HFF-Myc (cell line): ENCODE data around the gene GRM8.
"Not testable (repeated sequence)": the region's sequence is repeated elsewhere in the genome, so short reads cannot be mapped to it uniquely, and the experiment has no call there.

Experiments used
- DNase-seq: peaks from one replicate; pipeline ENCODE4 v3.0.0-alpha.2; 2011; ENCODE audit warnings: low read depth; ENCODE audit errors: extremely low read depth
- H3K4me3 ChIP-seq: replicated peaks from 2 replicates; pipeline ENCODE4 v1.5.1; 2011; ENCODE audit warnings: low read depth, mild to moderate bottlenecking, control low read depth, low read length
- CTCF ChIP-seq: IDR thresholded peaks from 2 replicates; pipeline ENCODE4 v1.5.1; 2012; ENCODE audit warnings: mild to moderate bottlenecking, low read depth, low read length, control low read depth; ENCODE audit errors: missing control alignments

Gene GRM8

GRCh38 chr7:126937171-126937570, 315.6 kb downstream of the GRM8 start:
- no peak overlapping the region for H3K4me3 ChIP-seq
- DNase-seq, result no peak
- no peak for TF ChIP-seq CTCF

GRCh38 chr7:126931581-126931980, 321.2 kb downstream of the GRM8 start:
- DNase-seq, result no peak
- no peak for TF ChIP-seq CTCF
- no peak overlapping the region for H3K4me3 ChIP-seq

GRCh38 chr7:126930166-126930565, 322.6 kb downstream of the GRM8 start:
- TF ChIP-seq CTCF, result no peak
- DNase-seq, result no peak
- H3K4me3 ChIP-seq, result no peak overlapping the region

- DNase-seq, result no peak
- no peak overlapping the region for H3K4me3 ChIP-seq
- no peak for TF ChIP-seq CTCF
These were observed 328.3 kb downstream of the GRM8 start for GRCh38 chr7:126924477-126924876.

- DNase-seq, H3K4me3 ChIP-seq: not testable (repeated sequence)
These were observed 341.1 kb downstream of the GRM8 start for GRCh38 chr7:126911627-126912026.

GRCh38 chr7:126908564-126908963, 344.2 kb downstream of the GRM8 start:
- not testable (repeated sequence) for DNase-seq, H3K4me3 ChIP-seq

GRCh38 chr7:126907657-126908056, 345.1 kb downstream of the GRM8 start:
- DNase-seq, H3K4me3 ChIP-seq: not testable (repeated sequence)

GRCh38 chr7:126905255-126905654, 347.5 kb downstream of the GRM8 start:
- DNase-seq, result not testable (repeated sequence)

GRCh38 chr7:126901041-126901765, 351.5 kb downstream of the GRM8 start:
- H3K4me3 ChIP-seq, DNase-seq: not testable (repeated sequence)

More at GRCh38 chr7:126905255-126905654, 347.5 kb downstream of the GRM8 start:
- H3K4me3 ChIP-seq, result not testable (repeated sequence)

- H3K4me3 ChIP-seq, DNase-seq: not testable (repeated sequence)
These were observed 364.8 kb downstream of the GRM8 start for GRCh38 chr7:126887980-126888379.

- DNase-seq, result not testable (repeated sequence)
These were observed 365.2 kb downstream of the GRM8 start for GRCh38 chr7:126887560-126887959.

GRCh38 chr7:126882730-126883129, 370.0 kb downstream of the GRM8 start:
- H3K4me3 ChIP-seq, DNase-seq: not testable (repeated sequence)

More at GRCh38 chr7:126887560-126887959, 365.2 kb downstream of the GRM8 start:
- not testable (repeated sequence) for H3K4me3 ChIP-seq

GRCh38 chr7:126881908-126882307, 370.8 kb downstream of the GRM8 start:
- not testable (repeated sequence) for DNase-seq

More at GRCh38 chr7:126881908-126882307, 370.8 kb downstream of the GRM8 start:
- H3K4me3 ChIP-seq, result not testable (repeated sequence)
